HG02610 (cell line): ENCODE results near the gene ARHGAP15.

Experiments used
- ATAC-seq: cut with Tn5 transposase; IDR thresholded peaks from one replicate; pipeline ENCODE4 v1.9.1; 2021; ENCODE audit warnings: mild to moderate bottlenecking, moderate library complexity; ENCODE audit not compliant: unreplicated experiment

ARHGAP15 gene

DNA sequence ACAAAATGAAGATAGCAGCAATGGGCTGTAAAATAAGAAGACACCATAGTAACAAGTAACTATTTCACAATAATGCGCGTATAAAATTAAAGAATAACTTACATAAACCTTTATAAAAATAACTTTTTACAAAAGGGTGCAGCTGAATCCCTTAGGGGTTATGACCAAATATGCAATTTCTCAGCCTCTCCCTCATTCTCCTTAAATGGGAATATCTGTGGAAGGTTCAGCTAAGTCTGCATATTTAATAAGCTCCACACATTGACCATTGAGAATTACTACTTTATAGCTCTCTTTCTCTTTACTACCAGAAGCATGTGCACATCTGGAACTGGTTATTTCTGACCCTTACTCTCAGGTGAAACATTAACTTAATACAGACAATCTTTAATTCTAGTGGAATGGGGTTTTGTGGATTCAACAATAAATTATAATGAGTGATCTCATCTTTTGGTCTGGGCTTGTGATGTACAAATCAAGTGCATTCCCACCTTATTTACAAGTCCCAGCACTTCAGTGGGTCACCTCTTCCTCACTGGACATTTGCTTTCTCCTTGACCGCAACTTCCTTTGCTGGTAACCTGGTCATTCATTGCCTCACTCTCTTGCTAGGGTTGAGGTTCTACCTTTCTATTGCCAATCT is 15.7 kb downstream of the ARHGAP15 start:
- ATAC-seq, result no peak

- ATAC-seq, result no peak
Measured at GRCh38 chr2:143146366-143146765, 17.1 kb downstream of the ARHGAP15 start.

DNA sequence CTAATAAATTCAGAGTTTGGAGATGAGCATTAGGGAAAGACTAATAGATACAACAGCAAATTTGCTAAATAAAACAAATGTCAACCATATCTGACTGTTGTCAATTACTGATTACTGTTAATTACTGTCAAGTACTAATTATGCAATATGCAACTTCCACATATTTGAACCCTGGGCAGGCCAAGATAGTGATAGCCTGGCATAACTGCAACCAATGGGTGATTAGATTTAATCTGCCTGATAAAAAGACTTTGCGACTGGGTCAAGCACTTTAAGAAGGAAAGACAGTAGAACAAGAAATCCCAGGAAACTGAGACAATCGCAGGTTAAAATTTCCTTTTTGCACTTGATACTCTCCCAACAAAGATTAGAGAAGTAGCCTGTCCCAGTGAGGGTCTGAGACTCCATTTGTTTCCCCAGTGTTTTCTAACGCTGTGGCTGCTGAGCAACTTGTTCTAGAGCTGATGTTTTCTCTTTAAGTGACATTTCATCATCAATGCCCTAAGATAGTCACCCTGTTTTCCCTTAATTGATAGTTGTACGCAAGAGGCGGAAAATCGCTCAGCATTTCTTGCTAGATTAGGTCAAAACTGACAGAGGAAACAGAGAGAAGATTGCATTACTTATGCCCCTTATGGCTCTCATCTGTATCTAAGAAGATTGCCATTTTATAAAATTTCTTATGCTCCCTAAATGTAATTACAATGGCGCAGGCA is 17.8 kb downstream of the ARHGAP15 start:
- ATAC-seq, result no peak

DNA sequence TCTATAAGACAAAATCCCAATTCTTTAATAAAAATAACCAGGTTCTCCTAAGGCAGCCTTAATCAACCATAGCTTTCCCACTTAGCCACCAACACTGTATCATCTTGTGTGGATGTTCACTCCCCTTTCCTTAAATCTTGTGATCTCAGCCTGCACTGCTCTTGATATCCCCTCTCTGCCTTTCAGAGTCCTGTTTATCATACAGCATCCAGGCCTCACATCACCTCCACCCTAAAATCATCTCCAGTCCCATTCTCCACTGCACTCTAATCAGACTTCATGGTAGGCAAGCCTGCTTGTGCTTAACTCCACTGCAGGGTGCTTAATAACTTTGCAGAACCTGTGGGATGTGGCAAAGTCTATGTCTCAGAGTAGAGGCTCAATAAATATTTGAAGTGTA is 18.8 kb downstream of the ARHGAP15 start:
- no peak for ATAC-seq

DNA sequence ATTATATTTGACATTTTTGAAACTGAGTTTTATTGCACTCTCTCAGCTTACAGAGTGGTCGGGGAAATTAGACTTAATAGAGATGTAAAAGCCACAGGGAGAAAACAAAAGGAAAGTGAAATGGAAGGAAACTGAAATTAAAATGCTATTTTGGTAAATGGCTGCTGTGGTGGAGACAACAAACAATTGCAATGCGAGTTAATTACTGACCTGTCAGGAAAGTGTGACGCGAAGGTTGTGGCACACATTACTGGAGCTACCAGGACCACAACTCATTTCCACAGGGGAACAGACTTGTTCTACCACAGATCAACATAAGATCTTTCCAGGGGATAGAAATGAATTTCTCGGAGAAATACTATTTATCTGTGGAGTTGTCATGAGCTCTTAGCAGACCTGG is 19.5 kb downstream of the ARHGAP15 start:
- peak; percentile 41 for ATAC-seq

GRCh38 chr2:143150287-143150686 is 21.1 kb downstream of the ARHGAP15 start:
- ATAC-seq, result peak; percentile 70

- ATAC-seq, result no peak
Measured at GRCh38 chr2:143151111-143151752, 22.0 kb downstream of the ARHGAP15 start.

DNA sequence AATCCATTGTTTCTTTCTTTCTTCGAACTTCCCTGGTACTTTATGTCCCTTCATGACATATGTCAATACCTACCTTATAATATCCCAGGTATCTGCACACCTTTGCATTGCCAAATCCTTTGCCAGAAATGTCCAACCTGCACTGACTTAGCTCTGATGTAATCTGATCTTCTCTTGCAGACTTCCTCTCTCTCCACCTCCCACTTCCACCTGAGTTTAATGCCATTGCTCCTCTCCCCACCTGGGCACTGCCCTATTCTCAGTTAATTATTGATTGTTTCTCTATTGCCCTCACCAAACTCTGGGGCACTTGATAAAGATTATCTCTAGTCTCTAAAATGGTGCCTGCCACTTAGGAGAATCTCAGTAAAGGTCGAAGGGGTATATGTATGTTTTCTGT is 23.0 kb downstream of the ARHGAP15 start:
- no peak for ATAC-seq

GRCh38 chr2:143152637-143153036 is 23.4 kb downstream of the ARHGAP15 start:
- no peak for ATAC-seq

- no peak for ATAC-seq
Measured at GRCh38 chr2:143155661-143156060, 26.4 kb downstream of the ARHGAP15 start.

DNA sequence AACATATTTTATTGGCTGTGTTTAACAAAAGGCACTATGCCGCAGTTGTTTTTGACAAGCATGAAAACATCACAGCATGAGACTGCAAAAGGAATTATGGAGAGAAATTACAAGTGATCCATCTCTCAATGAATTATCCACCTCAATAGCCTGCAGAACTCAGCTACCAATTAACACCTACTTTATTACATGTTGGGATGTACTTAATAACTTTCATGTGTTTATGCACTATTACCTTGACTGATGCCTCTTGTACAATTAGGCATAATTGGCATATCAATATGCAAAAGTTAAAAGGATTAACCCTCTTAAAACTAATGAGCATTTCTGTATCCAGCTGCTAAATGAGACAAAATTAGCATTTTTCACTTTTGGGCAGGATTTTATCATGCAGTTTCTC is 27.8 kb downstream of the ARHGAP15 start:
- ATAC-seq, result no peak

- ATAC-seq, result no peak
Measured at GRCh38 chr2:143157418-143157817, 28.2 kb downstream of the ARHGAP15 start.

DNA sequence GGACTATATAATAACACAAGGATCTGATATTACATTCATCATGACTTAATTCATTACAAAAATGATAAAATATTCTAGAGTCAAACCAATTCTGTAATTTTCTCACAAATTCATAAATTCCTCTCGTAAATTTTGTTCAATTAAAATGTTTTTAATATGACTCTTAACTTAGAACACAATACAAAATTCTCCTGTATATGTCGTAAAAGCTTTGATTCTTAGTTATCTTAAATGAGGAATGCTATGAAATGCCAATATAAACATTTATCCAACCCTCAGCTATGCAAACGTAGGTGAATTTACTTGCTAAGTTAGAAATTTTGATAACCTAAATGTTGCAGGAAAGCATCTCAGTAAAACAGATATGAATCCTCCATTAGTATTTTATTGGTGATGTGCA is 28.9 kb downstream of the ARHGAP15 start:
- no peak for ATAC-seq

- peak; percentile 56 for ATAC-seq
Measured at GRCh38 chr2:143158551-143159485, 29.6 kb downstream of the ARHGAP15 start.

- ATAC-seq, result no peak
Measured at GRCh38 chr2:143159486-143159840, 30.2 kb downstream of the ARHGAP15 start.

- no peak for ATAC-seq
Measured at GRCh38 chr2:143160732-143161707, 31.8 kb downstream of the ARHGAP15 start.

DNA sequence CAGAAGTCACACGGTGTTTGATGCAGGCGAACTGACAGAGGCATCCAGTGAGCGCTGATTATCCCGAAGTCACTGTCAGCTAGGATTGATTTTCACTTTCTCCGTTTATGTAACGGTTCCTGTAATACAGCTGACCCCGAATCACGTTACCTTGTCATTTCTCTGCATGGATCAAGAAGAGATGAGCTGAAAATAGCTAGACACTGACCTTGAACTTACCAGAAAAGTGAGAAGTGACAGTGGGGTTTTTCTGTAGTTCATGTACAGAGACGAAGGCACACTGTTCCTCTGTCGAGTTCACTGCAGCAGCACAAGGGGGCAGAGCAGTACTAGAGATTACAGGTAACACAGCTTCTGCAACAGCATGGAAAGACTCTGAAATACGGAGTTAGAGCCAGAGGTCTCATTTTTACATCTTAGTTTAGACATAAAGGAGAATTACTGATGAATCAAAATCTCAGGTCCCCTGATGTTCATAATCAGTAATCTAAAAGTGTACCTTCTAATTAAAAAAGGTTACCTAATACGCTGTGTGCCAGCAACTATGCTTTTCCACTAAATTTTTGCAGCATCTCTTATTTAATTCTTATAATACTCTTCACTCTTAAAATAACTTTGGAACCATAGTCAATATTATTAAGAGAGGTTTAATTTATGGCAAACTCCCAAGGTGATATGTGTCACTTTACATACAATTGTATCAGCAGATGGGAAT is 33.1 kb downstream of the ARHGAP15 start:
- ATAC-seq, result peak; percentile 75

- no peak for ATAC-seq
Measured at GRCh38 chr2:143162997-143163396, 33.8 kb downstream of the ARHGAP15 start.

- no peak for ATAC-seq
Measured at GRCh38 chr2:143163499-143163898, 34.3 kb downstream of the ARHGAP15 start.
